ENCODE data around the gene BMI1.
A peak's percentile ranks its signal among the peaks of the same experiment; 100 is the strongest.

Gene BMI1

GRCh38 chr10:22319980-22320558 lies 830 bp upstream of the BMI1 start:
- DNase-seq (ENCODE audit: low spot score), result peak; percentile 43

GRCh38 chr10:22321156-22321923 lies 441 bp downstream of the BMI1 start:
- peak; percentile 60 for DNase-seq (ENCODE audit: low spot score)

DNA sequence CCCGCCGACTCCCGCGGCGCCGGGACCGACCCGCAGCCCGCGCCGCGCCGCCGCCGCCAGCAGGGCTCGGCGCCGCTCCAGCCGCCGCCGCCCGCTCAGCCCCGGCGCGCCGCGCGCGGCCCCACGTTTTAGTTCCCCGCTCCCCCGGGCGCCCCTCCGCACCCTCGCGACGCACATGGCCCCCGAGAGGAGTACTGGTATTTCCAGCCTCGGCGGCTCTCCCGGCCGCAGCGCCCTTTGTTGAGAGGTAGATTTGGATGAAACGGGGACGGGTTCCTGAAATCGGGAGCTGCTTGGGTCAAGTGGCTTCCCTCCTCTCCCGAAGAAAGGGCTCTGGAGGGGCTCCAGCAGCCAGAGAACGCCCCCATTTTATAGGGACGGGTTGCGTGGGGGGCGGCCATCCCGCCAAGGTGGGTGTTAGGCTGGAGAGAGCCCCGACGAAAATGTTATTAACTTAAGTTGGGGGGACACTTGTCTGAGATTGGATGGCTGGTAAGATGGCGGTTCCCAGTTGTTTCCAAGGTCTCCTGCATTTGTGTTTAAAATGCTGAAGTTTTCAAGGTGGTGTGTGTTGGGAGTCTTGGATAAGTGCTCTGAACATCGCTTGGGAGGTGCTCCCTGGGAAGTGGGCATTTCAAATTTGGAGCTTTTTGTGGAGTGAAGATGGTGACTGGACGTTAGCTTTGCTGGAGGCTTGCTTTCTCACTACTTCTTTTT lies 1.2 kb downstream of the BMI1 start:
- peak; percentile 25 for DNase-seq (ENCODE audit: low spot score)

- DNase-seq (ENCODE audit: low spot score), result peak; percentile 32
Measured at GRCh38 chr10:22322641-22323160, 1.8 kb downstream of the BMI1 start.

GRCh38 chr10:22323538-22324305 lies 2.8 kb downstream of the BMI1 start:
- no peak for DNase-seq (ENCODE audit: low spot score)

DNA sequence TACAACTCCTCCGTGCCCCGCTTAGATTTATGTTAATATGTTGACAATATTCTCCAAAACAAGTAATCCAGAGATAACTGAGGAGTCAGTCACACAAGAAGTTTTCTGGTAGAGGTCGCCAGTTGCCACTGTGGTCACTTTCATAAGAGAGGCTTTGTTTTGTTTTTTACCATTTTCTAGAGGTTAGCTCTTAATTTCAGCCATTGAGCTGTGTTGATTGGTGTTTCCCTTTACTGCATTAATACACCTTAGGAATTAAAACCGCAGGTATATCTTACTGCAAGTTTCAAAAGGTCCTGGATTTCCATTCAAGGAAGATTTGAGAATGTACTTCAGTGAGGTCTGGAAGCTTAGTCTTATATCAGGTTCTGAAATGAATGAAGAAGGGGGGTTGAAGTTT lies 3.5 kb downstream of the BMI1 start:
- DNase-seq (ENCODE audit: low spot score), result no peak

DNA sequence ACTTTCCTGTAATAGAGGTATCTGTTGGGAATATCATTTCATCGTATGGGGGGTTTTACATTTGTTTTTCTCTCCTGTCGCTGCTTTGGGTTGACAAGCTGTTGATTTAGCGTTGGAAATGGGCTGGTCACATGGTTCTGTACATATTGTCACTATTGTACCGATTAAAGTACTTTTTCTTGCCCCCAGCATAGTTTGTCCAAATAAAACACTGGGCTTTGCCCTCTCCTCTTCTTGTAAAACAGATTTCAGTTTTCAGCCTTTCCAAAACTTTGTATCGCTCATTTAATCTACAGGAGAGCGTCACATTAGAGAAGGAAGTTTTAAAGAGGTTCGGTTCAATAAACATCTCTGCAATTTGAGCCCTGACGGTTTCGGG lies 4.0 kb downstream of the BMI1 start:
- DNase-seq (ENCODE audit: low spot score), result no peak

- peak; percentile 91 for DNase-seq (ENCODE audit: low spot score)
Measured at GRCh38 chr10:22325272-22326144, 4.6 kb downstream of the BMI1 start.

GRCh38 chr10:22326145-22326702 lies 5.3 kb downstream of the BMI1 start:
- DNase-seq (ENCODE audit: low spot score), result no peak

- no peak for DNase-seq (ENCODE audit: low spot score)
Measured at GRCh38 chr10:22329150-22329549, 8.3 kb downstream of the BMI1 start.

- DNase-seq (ENCODE audit: low spot score), result no peak
Measured at GRCh38 chr10:22332116-22332692, 11.3 kb downstream of the BMI1 start.

DNA sequence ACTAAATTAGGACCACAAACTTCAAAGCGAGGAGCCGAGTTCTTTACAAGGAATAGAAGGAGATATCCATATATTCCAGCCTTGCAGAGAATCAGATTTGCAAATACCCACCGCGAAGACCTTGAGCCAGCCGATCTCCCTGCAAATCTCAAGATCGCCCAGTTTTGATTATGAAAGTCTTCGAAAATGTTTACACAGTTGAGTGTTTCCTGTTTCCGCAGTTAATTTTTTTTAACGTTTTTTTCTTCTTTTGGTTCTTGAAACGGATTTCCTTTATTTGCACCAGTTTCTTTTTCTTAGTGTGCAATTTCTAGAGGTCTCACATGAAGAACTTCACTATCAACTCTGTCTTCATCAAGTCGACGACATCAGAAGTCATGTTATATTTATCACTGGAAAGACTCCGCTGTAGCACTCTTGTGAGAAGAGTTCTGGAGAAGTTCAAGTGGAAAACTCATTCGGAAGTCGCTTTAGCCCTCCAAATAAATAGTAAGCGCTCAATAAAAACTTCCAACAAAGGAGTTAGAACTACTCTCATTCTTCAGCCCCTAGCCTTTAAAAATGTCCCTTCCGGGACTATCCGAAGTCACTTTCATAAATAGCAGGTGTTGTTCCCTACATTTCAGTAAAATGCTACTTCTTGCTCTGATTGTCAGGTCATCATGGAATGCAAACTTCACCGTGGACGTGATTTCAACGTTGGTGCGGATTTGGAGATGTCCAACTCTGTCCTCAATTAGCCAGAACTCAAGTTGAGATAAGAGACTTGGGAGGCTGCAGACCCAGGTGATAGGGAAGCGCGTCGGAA lies 12.5 kb downstream of the BMI1 start:
- no peak for DNase-seq (ENCODE audit: low spot score)

- DNase-seq (ENCODE audit: low spot score), result no peak
Measured at GRCh38 chr10:22333975-22334282, 13.0 kb downstream of the BMI1 start.

DNA sequence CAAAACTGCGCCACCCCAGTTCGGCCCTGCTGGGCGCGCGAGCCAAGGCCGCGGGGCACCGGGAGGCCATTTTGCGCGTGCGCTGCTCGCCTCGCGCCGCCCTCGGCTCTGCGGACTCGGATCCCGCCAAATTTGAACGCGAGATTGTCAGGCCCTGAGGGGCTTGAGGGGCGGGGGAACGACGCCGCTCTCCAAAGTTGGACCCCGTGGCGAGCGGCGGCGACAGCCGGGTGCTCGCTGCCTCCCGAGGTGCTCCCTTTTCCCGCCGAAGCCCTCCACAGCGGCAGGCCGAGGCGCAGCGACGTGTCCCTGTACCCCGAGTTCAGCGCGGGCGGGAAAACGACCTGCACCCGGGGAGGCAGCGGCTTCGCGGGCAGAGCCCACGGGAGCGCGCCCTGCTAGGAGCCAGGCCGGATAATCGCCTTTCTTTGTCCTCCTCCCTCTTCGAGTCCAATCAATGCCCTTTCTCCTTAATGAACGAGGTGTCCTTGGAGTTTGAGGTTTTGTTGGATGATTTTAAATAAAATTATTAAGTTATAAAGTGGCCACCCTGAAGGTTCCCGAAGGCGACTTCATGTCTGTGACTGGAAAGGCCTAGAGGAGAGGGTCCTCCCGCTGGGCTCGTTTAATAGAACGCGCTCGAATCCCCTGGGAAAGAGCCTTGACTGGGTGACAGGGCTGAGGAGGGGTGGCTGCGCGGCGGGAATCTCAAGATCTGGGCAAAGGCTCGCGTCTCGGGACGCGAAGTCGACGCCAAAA lies 13.7 kb downstream of the BMI1 start:
- no peak for DNase-seq (ENCODE audit: low spot score)

GRCh38 chr10:22335173-22335933 lies 14.5 kb downstream of the BMI1 start:
- peak; percentile 73 for DNase-seq (ENCODE audit: low spot score)

- peak; percentile 13 for DNase-seq (ENCODE audit: low spot score)
Measured at GRCh38 chr10:22338185-22338900, 17.4 kb downstream of the BMI1 start.

- peak; percentile 27 for DNase-seq (ENCODE audit: low spot score)
Measured at GRCh38 chr10:22338931-22339330, 18.0 kb downstream of the BMI1 start.
